ENCODE measurements around the gene BARD1. TPM values are rescaled to one million over a fixed set of nuclear protein-coding genes. Genes with fewer than 3 reads are reported as not detected.
"Not testable (repeated sequence)": the region's sequence is repeated elsewhere in the genome, so short reads cannot be mapped to it uniquely, and the experiment has no call there.

Gene BARD1
- total RNA-seq, 1 donor, result 33.1 TPM

- no peak for TF ChIP-seq CTCF (IDR thresholded peaks at IDR 0.05; ENCODE audit: insufficient read depth, low read length)
- H3K4me3 ChIP-seq (ENCODE audit: low read depth, low read length), result no peak overlapping the region
- no peak for DNase-seq (ENCODE audit: low read depth)
Observed at GRCh38 chr2:214801768-214802397, 7.6 kb downstream of the BARD1 start.

GRCh38 chr2:214801068-214801467 is 8.4 kb downstream of the BARD1 start:
- TF ChIP-seq CTCF (IDR thresholded peaks at IDR 0.05; ENCODE audit: insufficient read depth, low read length), result no peak
- DNase-seq (ENCODE audit: low read depth), result no peak
- H3K4me3 ChIP-seq (ENCODE audit: low read depth, low read length), result no peak overlapping the region

- TF ChIP-seq CTCF (IDR thresholded peaks at IDR 0.05; ENCODE audit: insufficient read depth, low read length), result no peak
- no peak for DNase-seq (ENCODE audit: low read depth)
- no peak overlapping the region for H3K4me3 ChIP-seq (ENCODE audit: low read depth, low read length)
Observed at GRCh38 chr2:214800180-214800579, 9.3 kb downstream of the BARD1 start.

- H3K4me3 ChIP-seq (ENCODE audit: low read depth, low read length), result no peak overlapping the region
- no peak for DNase-seq (ENCODE audit: low read depth)
- no peak for TF ChIP-seq CTCF (IDR thresholded peaks at IDR 0.05; ENCODE audit: insufficient read depth, low read length)
Observed at GRCh38 chr2:214796911-214797310, 12.6 kb downstream of the BARD1 start.

- not testable (repeated sequence) for H3K4me3 ChIP-seq (ENCODE audit: low read depth, low read length); DNase-seq (ENCODE audit: low read depth)
Observed at GRCh38 chr2:214783181-214783580, 26.3 kb downstream of the BARD1 start.

- no peak for DNase-seq (ENCODE audit: low read depth)
- no peak for TF ChIP-seq CTCF (IDR thresholded peaks at IDR 0.05; ENCODE audit: insufficient read depth, low read length)
- no peak overlapping the region for H3K4me3 ChIP-seq (ENCODE audit: low read depth, low read length)
Observed at GRCh38 chr2:214782671-214783070, 26.8 kb downstream of the BARD1 start.

GRCh38 chr2:214781226-214781625 is 28.3 kb downstream of the BARD1 start:
- no peak for DNase-seq (ENCODE audit: low read depth)
- no peak for TF ChIP-seq CTCF (IDR thresholded peaks at IDR 0.05; ENCODE audit: insufficient read depth, low read length)
- H3K4me3 ChIP-seq (ENCODE audit: low read depth, low read length), result no peak overlapping the region
